ENCODE measurements around the gene OIT3. TPM values are rescaled to one million over a fixed set of nuclear protein-coding genes. Genes with fewer than 3 reads are reported as not detected.
"Not testable (repeated sequence)": the region's sequence is repeated elsewhere in the genome, so short reads cannot be mapped to it uniquely, and the experiment has no call there.

Gene OIT3
- total and polyA plus RNA-seq, 2 of the 8 experiments (the other 6 are each of a cell fraction or from before 2014, with no cell fraction given): not detected

GRCh38 chr10:72921147-72921683 lies 27.7 kb downstream of the OIT3 start:
- H4K8ac ChIP-seq (ENCODE audit: extremely low read depth, insufficient read depth, low read length); H3K4me1 ChIP-seq (replicated peaks in 1 of 4; ENCODE audit: control insufficient read depth in 3 of 4, insufficient read depth in 4 of 4, low read length in 3 of 4); H2AK5ac ChIP-seq (ENCODE audit: low read depth, low read length); H3K23me2 ChIP-seq (ENCODE audit: low read depth, low read length); H3K36me3 ChIP-seq (ENCODE audit: control insufficient read depth in 2 of 4, insufficient read depth in 4 of 4, low read length in 3 of 4); H2BK120ac ChIP-seq (replicated peaks; ENCODE audit: low read depth, low read length); H3K18ac ChIP-seq (ENCODE audit: extremely low read depth, low read length); H3K23ac ChIP-seq (ENCODE audit: insufficient read length); FAIRE-seq; H3K4me3 ChIP-seq (ENCODE audit: extremely low read depth in 1 of 4, insufficient read depth in 2 of 4, low read depth in 3 of 4, low read length in 4 of 4); H3K9ac ChIP-seq (replicated peaks in 1 of 4; ENCODE audit: extremely low read depth in 1 of 4, low read depth in 3 of 4, low read length in 3 of 4); H4K91ac ChIP-seq (replicated peaks; ENCODE audit: insufficient read length, low read length); H2BK15ac ChIP-seq (ENCODE audit: low read length); DNase-seq (ENCODE audit: low read depth in 1 of 2, low spot score in 2 of 2); H3K4me2 ChIP-seq (ENCODE audit: insufficient read depth in 1 of 2, low read depth in 2 of 2, low read length in 2 of 2); H2BK12ac ChIP-seq (ENCODE audit: low read depth, low read length); H3K9me3 ChIP-seq (ENCODE audit: insufficient read depth in 2 of 2, low read depth in 1 of 2, low read length in 1 of 2); H3K79me1 ChIP-seq (ENCODE audit: low read depth, low read length); H3K14ac ChIP-seq (ENCODE audit: insufficient read length); H3K79me2 ChIP-seq (ENCODE audit: control insufficient read depth in 1 of 2, insufficient read depth in 2 of 2, low read length in 2 of 2); H3K27me3 ChIP-seq (replicated peaks in 1 of 4; ENCODE audit: control insufficient read depth in 3 of 4, extremely low read depth in 1 of 4, insufficient read depth in 3 of 4, low read length in 3 of 4); H3K4ac ChIP-seq (replicated peaks; ENCODE audit: insufficient read length, low read depth, low read length); H2BK5ac ChIP-seq (ENCODE audit: low read depth, low read length); H4K20me1 ChIP-seq (replicated peaks in 1 of 2; ENCODE audit: control insufficient read depth in 1 of 2, insufficient read depth in 2 of 2, low read length in 2 of 2); H3K27ac ChIP-seq (ENCODE audit: low read depth, low read length); H2AFZ ChIP-seq (ENCODE audit: low read length); H4K5ac ChIP-seq (ENCODE audit: insufficient read length, low read depth, low read length); H2BK20ac ChIP-seq (ENCODE audit: low read length); H3K56ac ChIP-seq (replicated peaks; ENCODE audit: insufficient read length, low read depth, low read length): not testable (repeated sequence)
- ChIA-PET CTCF (ENCODE audit: partially characterized antibody) (interaction anchor here (0.8 kb wide), 1 partner anchor 11 kb away, joined by 3 read pairs; no protein-coding TSS in a partner anchor), POLR2A (ENCODE audit: partially characterized antibody) (interaction anchor here (0.6 kb wide), 1 partner anchor 12 kb away, joined by 3 read pairs; no protein-coding TSS in a partner anchor)
- WGBS, 2 experiments (ENCODE audit: extremely low coverage in 1 of 2, insufficient coverage in 1 of 2, insufficient read length in 1 of 2, insufficient replicate concordance in 2 of 2, low coverage in 1 of 2, low lambda C conversion rate in 2 of 2, missing lambda C conversion rate in 1 of 2): 95% methylated on average over 1 of the region's 1 CpG; no CpG with 5 or more reads in 1 of the 2 experiments

Measured in H1 (cell line).